ENCODE results near the gene NDUFS7. TPM values are rescaled to one million over a fixed set of nuclear protein-coding genes. Genes with fewer than 3 reads are reported as not detected.
A peak's percentile ranks its signal among the peaks of the same experiment; 100 is the strongest.
"Not testable (repeated sequence)": the region's sequence is repeated elsewhere in the genome, so short reads cannot be mapped to it uniquely, and the experiment has no call there.

NDUFS7 gene
- total and polyA plus RNA-seq, 5 experiments from 2014 or later: 65.3 to 233 (median 211) TPM

GRCh38 chr19:1418951-1419738 is 35.4 kb downstream of the NDUFS7 start:
- DNase-seq (no peak), ATAC-seq (no peak)
- peak overlapping the region in 1 of 10 donors; percentile 53 for H3K27ac Mint-ChIP-seq
- H3K4me3 Mint-ChIP-seq: peak overlapping the region in 2 of 10 donors; percentile 1 to 22
- H3K36me3 Mint-ChIP-seq: peaks cover 0 to 78% (median 12%) of the 10 kb centered on the region in 3 donors
- H3K9me3 Mint-ChIP-seq: no peaks in the 10 kb centered on the region
- H3K27me3 Mint-ChIP-seq: no peaks in the 10 kb centered on the region
- peaks cover 16 to 38% (median 32%) of the 10 kb centered on the region in 4 donors for H3K4me1 Mint-ChIP-seq
- POLR2A ChIA-PET: interaction anchor here (2.1 kb wide), 1 partner anchor 10 kb away, joined by 6 read pairs; no protein-coding TSS in a partner anchor

- not testable (repeated sequence) for H3K27ac Mint-ChIP-seq, H3K9me3 Mint-ChIP-seq, H3K27me3 Mint-ChIP-seq, DNase-seq, ATAC-seq, H3K4me3 Mint-ChIP-seq
- H3K4me1 Mint-ChIP-seq: peaks cover 13 to 30% (median 26%) of the 10 kb centered on the region in 4 donors
- H3K36me3 Mint-ChIP-seq: peaks cover 0 to 78% (median 14%) of the 10 kb centered on the region in 3 donors
- POLR2A ChIA-PET: interaction anchor here (1.0 kb wide), 1 partner anchor 11 kb away, joined by 3 read pairs; no protein-coding TSS in a partner anchor
Observed at GRCh38 chr19:1420085-1420484, 36.4 kb downstream of the NDUFS7 start.

- no peaks in the 10 kb centered on the region for H3K9me3 Mint-ChIP-seq
- DNase-seq: no peak
- H3K4me1 Mint-ChIP-seq: peaks cover 11 to 26% (median 21%) of the 10 kb centered on the region in 4 donors
- no peak overlapping the region for H3K27ac Mint-ChIP-seq
- H3K4me3 Mint-ChIP-seq: no peak overlapping the region
- peaks cover 0 to 79% (median 15%) of the 10 kb centered on the region in 3 donors for H3K36me3 Mint-ChIP-seq
- POLR2A ChIA-PET: interaction anchor here (1.0 kb wide), 1 partner anchor 12 kb away, joined by 3 read pairs; no protein-coding TSS in a partner anchor
- no peaks in the 10 kb centered on the region for H3K27me3 Mint-ChIP-seq
- ATAC-seq: no peak
Observed at GRCh38 chr19:1420590-1420989, 36.9 kb downstream of the NDUFS7 start.

GRCh38 chr19:1421218-1421957 is 37.7 kb downstream of the NDUFS7 start:
- DNase-seq (no peak), ATAC-seq (no peak)
- no peaks in the 10 kb centered on the region for H3K27me3 Mint-ChIP-seq
- peaks cover 7 to 18% (median 13%) of the 10 kb centered on the region in 4 donors for H3K4me1 Mint-ChIP-seq
- H3K4me3 Mint-ChIP-seq: no peak overlapping the region
- H3K9me3 Mint-ChIP-seq: no peaks in the 10 kb centered on the region
- POLR2A ChIA-PET: interaction anchor here (1.0 kb wide), 1 partner anchor 13 kb away, joined by 3 read pairs; no protein-coding TSS in a partner anchor
- peaks cover 0 to 80% (median 14%) of the 10 kb centered on the region in 3 donors for H3K36me3 Mint-ChIP-seq
- no peak overlapping the region for H3K27ac Mint-ChIP-seq

GRCh38 chr19:1421958-1422305 is 38.2 kb downstream of the NDUFS7 start:
- DNase-seq: peak in 1 of 10 donors; percentile 59
- POLR2A ChIA-PET: no interaction called here
- Mint-ChIP-seq H3K4me3 (no peak overlapping the region), H3K4me1 (peaks cover 4 to 14% (median 8%) of the 10 kb centered on the region in 4 donors), H3K27ac (no peak overlapping the region), H3K9me3 (no peaks in the 10 kb centered on the region), H3K36me3 (peaks cover 0 to 83% (median 14%) of the 10 kb centered on the region in 3 donors), H3K27me3 (no peaks in the 10 kb centered on the region)
- ATAC-seq: no peak

- Mint-ChIP-seq H3K9me3 (no peaks in the 10 kb centered on the region), H3K4me1 (peaks cover 2 to 10% (median 4%) of the 10 kb centered on the region in 4 donors), H3K4me3 (no peak overlapping the region), H3K27ac (no peak overlapping the region), H3K27me3 (no peaks in the 10 kb centered on the region), H3K36me3 (peaks cover 0 to 81% (median 14%) of the 10 kb centered on the region in 3 donors)
- ATAC-seq (no peak), DNase-seq (no peak)
- POLR2A ChIA-PET: no interaction called here
Observed at GRCh38 chr19:1422360-1422759, 38.7 kb downstream of the NDUFS7 start.

GRCh38 chr19:1422943-1423342 is 39.2 kb downstream of the NDUFS7 start:
- ATAC-seq: no peak
- H3K9me3 Mint-ChIP-seq: no peaks in the 10 kb centered on the region
- POLR2A ChIA-PET: no interaction called here
- no peak overlapping the region for H3K4me3 Mint-ChIP-seq
- H3K4me1 Mint-ChIP-seq: peaks cover 0 to 6% (median 0%) of the 10 kb centered on the region in 4 donors
- peaks cover 0 to 76% (median 14%) of the 10 kb centered on the region in 3 donors for H3K36me3 Mint-ChIP-seq
- H3K27ac Mint-ChIP-seq: no peak overlapping the region
- H3K27me3 Mint-ChIP-seq: no peaks in the 10 kb centered on the region
- DNase-seq: no peak

GRCh38 chr19:1423436-1424191 is 39.9 kb downstream of the NDUFS7 start:
- no peaks in the 10 kb centered on the region for H3K27me3 Mint-ChIP-seq
- DNase-seq: no peak
- no peak for ATAC-seq
- POLR2A ChIA-PET: no interaction called here
- H3K4me3 Mint-ChIP-seq: no peak overlapping the region
- peak overlapping the region in 1 of 10 donors; percentile 29 for H3K27ac Mint-ChIP-seq
- no peaks in the 10 kb centered on the region for H3K9me3 Mint-ChIP-seq
- H3K4me1 Mint-ChIP-seq: peaks cover 0 to 2% (median 0%) of the 10 kb centered on the region in 4 donors
- H3K36me3 Mint-ChIP-seq: peaks cover 0 to 74% (median 14%) of the 10 kb centered on the region in 3 donors

GRCh38 chr19:1424192-1424955 is 40.7 kb downstream of the NDUFS7 start:
- Mint-ChIP-seq H3K27ac (peak overlapping the region in 1 of 10 donors; percentile 44), H3K4me1 (peaks cover 0 to 2% (median 0%) of the 10 kb centered on the region in 4 donors), H3K9me3 (no peaks in the 10 kb centered on the region), H3K27me3 (no peaks in the 10 kb centered on the region), H3K4me3 (no peak overlapping the region), H3K36me3 (peaks cover 0 to 67% (median 13%) of the 10 kb centered on the region in 3 donors)
- POLR2A ChIA-PET: no interaction called here
- ATAC-seq (no peak), DNase-seq (no peak)

GRCh38 chr19:1425102-1425837 is 41.6 kb downstream of the NDUFS7 start:
- Mint-ChIP-seq H3K27me3 (no peaks in the 10 kb centered on the region), H3K27ac (peak overlapping the region in 2 of 10 donors; percentile 17 to 49), H3K36me3 (peaks cover 0 to 66% (median 11%) of the 10 kb centered on the region in 3 donors), H3K9me3 (no peaks in the 10 kb centered on the region), H3K4me1 (peaks cover 0 to 2% (median 0%) of the 10 kb centered on the region in 4 donors), H3K4me3 (no peak overlapping the region)
- DNase-seq (no peak), ATAC-seq (no peak)
- POLR2A ChIA-PET: no interaction called here

- Mint-ChIP-seq H3K4me1 (peaks cover 0 to under 1% (median 0%) of the 10 kb centered on the region in 4 donors), H3K4me3 (no peak overlapping the region), H3K27me3 (no peaks in the 10 kb centered on the region), H3K9me3 (no peaks in the 10 kb centered on the region), H3K36me3 (peaks cover 0 to 68% (median 8%) of the 10 kb centered on the region in 3 donors), H3K27ac (no peak overlapping the region)
- POLR2A ChIA-PET: no interaction called here
- DNase-seq: no peak
- ATAC-seq: no peak
Observed at GRCh38 chr19:1425902-1426301, 42.2 kb downstream of the NDUFS7 start.

Data from naive thymus-derived CD8-positive, alpha-beta T cell (primary cell).